D721Med (cell line): ENCODE results near the gene CRYBG3.

Source experiments
- DNase-seq: peaks from one replicate; pipeline ENCODE4 v3.0.0; 2011; ENCODE audit warnings: low spot score; ENCODE audit not compliant: insufficient read length
- FAIRE-seq: peaks from 2 replicates; lab custom pipeline; 2011; peaks lifted over from hg19 to GRCh38; lab: Jason Lieb, UNC
- TF ChIP-seq, protein P1 (sequence below): IDR thresholded peaks from 2 replicates; pipeline ENCODE4 v1.5.1; 2012; ENCODE audit warnings: mild to moderate bottlenecking, control low read depth; ENCODE audit not compliant: insufficient read depth; ENCODE audit errors: missing control alignments

CRYBG3 gene

DNA sequence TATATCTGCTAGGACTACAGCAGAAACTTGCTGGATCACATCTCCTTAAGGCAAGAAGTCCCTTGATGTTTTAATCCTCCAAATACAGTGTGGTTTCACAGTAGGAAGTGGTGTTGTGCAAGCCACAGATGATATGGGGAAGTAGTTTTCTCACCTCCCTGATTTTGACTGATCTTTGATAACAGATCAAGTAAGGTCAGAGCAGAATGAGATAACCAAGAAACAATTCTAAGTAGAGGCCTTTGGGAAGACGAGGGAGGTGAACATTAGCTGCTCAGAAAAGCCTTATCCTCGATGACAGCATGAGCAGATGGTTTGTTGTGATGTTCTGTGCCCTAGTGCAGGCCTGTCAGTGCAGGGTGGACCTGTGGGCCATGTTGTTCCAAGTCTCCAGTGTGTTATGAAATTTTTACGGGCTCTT, 89.1 kb downstream of the CRYBG3 start:
- no peak for FAIRE-seq
- TF ChIP-seq, protein P1, sequence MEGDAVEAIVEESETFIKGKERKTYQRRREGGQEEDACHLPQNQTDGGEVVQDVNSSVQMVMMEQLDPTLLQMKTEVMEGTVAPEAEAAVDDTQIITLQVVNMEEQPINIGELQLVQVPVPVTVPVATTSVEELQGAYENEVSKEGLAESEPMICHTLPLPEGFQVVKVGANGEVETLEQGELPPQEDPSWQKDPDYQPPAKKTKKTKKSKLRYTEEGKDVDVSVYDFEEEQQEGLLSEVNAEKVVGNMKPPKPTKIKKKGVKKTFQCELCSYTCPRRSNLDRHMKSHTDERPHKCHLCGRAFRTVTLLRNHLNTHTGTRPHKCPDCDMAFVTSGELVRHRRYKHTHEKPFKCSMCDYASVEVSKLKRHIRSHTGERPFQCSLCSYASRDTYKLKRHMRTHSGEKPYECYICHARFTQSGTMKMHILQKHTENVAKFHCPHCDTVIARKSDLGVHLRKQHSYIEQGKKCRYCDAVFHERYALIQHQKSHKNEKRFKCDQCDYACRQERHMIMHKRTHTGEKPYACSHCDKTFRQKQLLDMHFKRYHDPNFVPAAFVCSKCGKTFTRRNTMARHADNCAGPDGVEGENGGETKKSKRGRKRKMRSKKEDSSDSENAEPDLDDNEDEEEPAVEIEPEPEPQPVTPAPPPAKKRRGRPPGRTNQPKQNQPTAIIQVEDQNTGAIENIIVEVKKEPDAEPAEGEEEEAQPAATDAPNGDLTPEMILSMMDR, result no peak
- DNase-seq, result no peak

DNA sequence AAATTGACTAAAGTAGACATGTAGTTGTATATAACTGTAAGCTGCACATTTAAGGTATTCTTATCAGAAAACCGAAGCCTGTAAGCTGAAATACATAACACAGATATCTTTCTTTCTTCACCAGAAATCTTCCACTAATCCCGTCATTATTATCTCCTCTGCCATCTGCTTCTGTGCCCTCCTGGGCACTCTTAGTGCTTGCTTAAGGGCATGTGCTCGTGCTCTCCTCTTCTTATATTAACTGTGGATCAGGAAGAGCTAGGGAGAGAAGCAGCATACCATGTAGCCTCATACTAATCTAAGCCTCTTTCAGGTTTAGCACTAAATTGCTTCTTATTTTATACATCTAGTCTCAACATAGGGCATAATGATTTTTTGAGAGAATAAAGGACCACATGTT, 89.6 kb downstream of the CRYBG3 start:
- peak; percentile 5 for DNase-seq
- TF ChIP-seq, protein P1, result no peak
- peak; percentile 51 for FAIRE-seq

DNA sequence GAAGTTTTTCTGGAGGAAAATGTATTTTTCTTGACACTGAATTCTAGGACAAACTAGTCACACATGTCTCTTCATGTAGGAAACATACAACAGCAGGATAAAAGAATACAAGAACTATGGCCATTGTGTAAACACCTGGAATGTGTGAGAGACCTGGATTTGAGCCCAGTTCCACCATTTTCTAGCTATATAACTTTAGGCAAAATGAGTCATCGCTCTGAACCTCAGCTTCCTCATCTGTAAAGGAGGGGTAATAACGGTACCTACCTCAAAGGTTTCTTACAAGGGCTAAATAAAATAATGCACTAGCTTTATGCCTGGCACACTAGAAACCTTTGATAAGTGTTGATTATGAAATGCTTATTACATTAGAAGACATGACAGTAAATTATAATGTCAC, 92.6 kb downstream of the CRYBG3 start:
- no peak for FAIRE-seq
- no peak for DNase-seq

DNA sequence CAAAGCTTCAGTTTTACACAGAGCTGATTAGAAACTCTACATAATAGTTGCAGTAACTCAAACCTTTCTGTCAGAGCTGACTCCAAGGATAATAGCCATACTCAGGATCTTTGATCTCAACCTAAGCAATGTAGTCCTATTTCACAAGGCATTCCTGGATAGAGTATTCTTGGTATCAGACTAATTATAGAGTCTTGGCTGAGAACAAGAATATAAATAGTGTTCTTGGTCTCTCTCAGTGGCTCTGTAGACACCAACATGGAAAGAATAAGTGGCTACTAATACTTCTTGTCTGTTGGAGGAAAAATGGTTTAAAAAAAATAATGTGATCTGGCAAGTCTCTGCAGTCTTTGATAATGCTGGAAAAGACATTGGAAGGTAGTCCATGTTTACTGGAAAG, 94.8 kb downstream of the CRYBG3 start:
- DNase-seq, result no peak

More for the DNA sequence above, 92.6 kb downstream of the CRYBG3 start:
- TF ChIP-seq, protein P1, result no peak

DNA sequence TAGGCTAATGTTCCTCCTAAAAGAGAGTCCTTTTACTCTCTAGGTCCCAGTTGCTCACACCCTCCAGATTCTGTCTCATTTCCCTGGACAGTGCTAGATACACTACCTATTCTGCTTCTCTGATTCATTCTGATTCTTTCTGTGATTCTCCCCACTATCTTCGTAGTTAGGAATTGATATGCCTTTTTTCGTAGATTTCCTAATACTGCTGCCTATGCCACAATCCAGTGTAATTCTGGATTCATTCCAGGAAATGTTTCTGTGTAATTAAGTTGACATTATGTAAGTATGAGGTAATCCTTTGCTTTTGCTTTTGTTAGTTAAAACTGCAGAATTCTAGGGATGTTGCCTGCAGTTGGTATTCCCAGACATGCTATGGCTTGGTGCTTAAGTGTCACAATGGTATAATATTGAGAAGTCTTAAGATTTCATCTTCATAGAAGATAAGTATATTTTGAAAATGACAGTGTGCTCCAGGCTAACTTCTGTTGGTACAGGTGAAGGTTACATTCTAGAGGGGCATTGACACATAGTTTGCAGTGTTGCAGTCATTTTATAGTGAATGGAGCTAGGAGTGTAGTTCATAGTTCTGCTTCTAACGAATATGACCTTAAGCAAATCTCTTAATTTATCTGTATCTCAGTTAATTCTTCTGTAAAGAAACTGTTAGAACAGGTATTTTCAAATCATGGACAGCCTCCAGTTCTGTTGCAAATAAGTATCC, 96.2 kb downstream of the CRYBG3 start:
- FAIRE-seq (no peak), DNase-seq (no peak)
- TF ChIP-seq, protein P1, result no peak

More for the DNA sequence above, 94.8 kb downstream of the CRYBG3 start:
- no peak for FAIRE-seq
- TF ChIP-seq, protein P1, result no peak

DNA sequence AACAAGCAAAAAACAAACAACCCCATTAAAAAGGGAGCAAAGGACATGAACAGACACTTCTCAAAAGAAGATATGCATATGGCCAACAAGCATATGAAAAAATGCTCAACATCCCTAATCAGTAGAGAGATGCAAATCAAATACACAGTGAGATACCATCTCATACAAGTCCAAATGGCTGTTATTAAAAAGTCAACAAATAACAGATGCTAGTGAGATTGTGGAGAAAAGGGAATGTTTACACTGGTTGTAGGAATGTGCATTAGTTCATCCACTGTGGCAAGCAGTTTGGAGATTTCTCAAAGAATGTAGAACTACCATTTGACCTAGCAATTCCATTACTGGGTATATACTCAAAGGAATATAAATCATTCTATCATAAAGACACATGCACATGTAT, 105.9 kb downstream of the CRYBG3 start:
- no peak for DNase-seq
- TF ChIP-seq, protein P1, result no peak
- FAIRE-seq, result no peak

DNA sequence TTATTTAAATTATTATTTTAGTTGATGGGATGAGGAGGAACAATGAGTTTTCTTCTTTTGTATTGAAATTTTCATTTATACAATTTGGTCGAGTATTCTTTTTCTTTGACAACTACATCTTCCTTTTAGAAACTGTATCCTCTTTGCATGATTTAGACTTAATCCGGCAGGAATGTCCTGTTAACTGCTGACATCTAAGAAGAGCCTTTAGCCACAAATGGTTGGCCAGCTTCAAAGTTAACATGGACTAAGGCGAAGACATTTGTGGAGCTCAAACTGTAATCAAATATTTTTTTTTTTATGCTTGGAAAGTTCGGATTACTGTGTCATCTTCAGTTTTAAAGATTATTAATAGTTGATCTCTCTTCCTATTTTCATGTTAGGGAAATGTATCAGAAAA, 107.2 kb downstream of the CRYBG3 start:
- TF ChIP-seq, protein P1, result no peak
- no peak for FAIRE-seq
- DNase-seq, result no peak
